ENCODE data around the gene MGAT4B.
"Not testable (repeated sequence)": the region's sequence is repeated elsewhere in the genome, so short reads cannot be mapped to it uniquely, and the experiment has no call there.

Gene MGAT4B

GRCh38 chr5:179795049-179795862, 11.4 kb downstream of the MGAT4B start:
- peak overlapping the region; percentile 74 for H3K4me3 ChIP-seq (ENCODE audit: low read depth, low read length)
- no peak for DNase-seq (ENCODE audit: low read depth)
- no peak for TF ChIP-seq CTCF (IDR thresholded peaks at IDR 0.05; ENCODE audit: low read depth, low read length, missing control alignments)

- no peak for DNase-seq (ENCODE audit: low read depth)
- H3K4me3 ChIP-seq (ENCODE audit: low read depth, low read length): no peak overlapping the region
- TF ChIP-seq CTCF (IDR thresholded peaks at IDR 0.05; ENCODE audit: low read depth, low read length, missing control alignments): no peak
Measured at GRCh38 chr5:179794575-179794974, 12.1 kb downstream of the MGAT4B start.

- H3K4me3 ChIP-seq (ENCODE audit: low read depth, low read length): no peak overlapping the region
- no peak for DNase-seq (ENCODE audit: low read depth)
- no peak for TF ChIP-seq CTCF (IDR thresholded peaks at IDR 0.05; ENCODE audit: low read depth, low read length, missing control alignments)
Measured at GRCh38 chr5:179794171-179794570, 12.5 kb downstream of the MGAT4B start.

GRCh38 chr5:179793468-179794139, 13.1 kb downstream of the MGAT4B start, which contains the start of gene LTC4S:
LTC4S (plus strand) TSS chr5:179793986; CDS start chr5:179794081, 95 bp downstream.
- H3K4me3 ChIP-seq (ENCODE audit: low read depth, low read length): no peak within 1 kb of the TSS
- DNase-seq (ENCODE audit: low read depth): no peak
- no peak for TF ChIP-seq CTCF (IDR thresholded peaks at IDR 0.05; ENCODE audit: low read depth, low read length, missing control alignments)

GRCh38 chr5:179792612-179793467, 13.8 kb downstream of the MGAT4B start:
- no peak overlapping the region for H3K4me3 ChIP-seq (ENCODE audit: low read depth, low read length)
- no peak for DNase-seq (ENCODE audit: low read depth)
- TF ChIP-seq CTCF (IDR thresholded peaks at IDR 0.05; ENCODE audit: low read depth, low read length, missing control alignments): no peak

GRCh38 chr5:179791881-179792611, 14.6 kb downstream of the MGAT4B start:
- TF ChIP-seq CTCF (IDR thresholded peaks at IDR 0.05; ENCODE audit: low read depth, low read length, missing control alignments): no peak
- no peak for DNase-seq (ENCODE audit: low read depth)
- H3K4me3 ChIP-seq (ENCODE audit: low read depth, low read length): no peak overlapping the region

GRCh38 chr5:179789278-179789677, 17.4 kb downstream of the MGAT4B start:
- not testable (repeated sequence) for H3K4me3 ChIP-seq (ENCODE audit: low read depth, low read length); DNase-seq (ENCODE audit: low read depth)

All from GM12864 (cell line).